Pancreas (tissue), 10 donors: ENCODE results near the gene OPA3. TPM values are rescaled to one million over a fixed set of nuclear protein-coding genes. Genes with fewer than 3 reads are reported as not detected.

Experiments
- ATAC-seq, 4 donors: fragments of 200-7000 bp; cut with Tn5 transposase; one replicate each; pipeline versions ENCODE4 v1.8.0 to v1.9.1; 2020; ENCODE audit warnings: mild to moderate bottlenecking in 4 of 4, moderate library complexity in 4 of 4
- DNase-seq, 6 donors: peaks; one replicate each; pipeline ENCODE4 v3.0.0-alpha.2; 2020
- FAIRE-seq: peaks from 2 replicates; lab custom pipeline; 2012; peaks lifted over from hg19 to GRCh38; lab: Jason Lieb, UNC
- H3K27ac ChIP-seq, 4 donors: fragments of 200-600 bp; sonication (generic); 1 replicate in 3 of 4; 2 replicates in 1 of 4; pipeline versions ENCODE4 v1.5.0 to v1.8.0; 2020
- H3K27me3 ChIP-seq, 4 donors: fragments of 200-600 bp; one replicate each; pipeline ENCODE4 v1.8.0; 2021
- H3K36me3 ChIP-seq, 3 donors: fragments of 200-600 bp; sonication (generic) in 1 of 3; one replicate each; pipeline versions ENCODE4 v1.5.0 to v1.8.0; 2020 to 2021
- H3K4me1 ChIP-seq, 3 donors: fragments of 200-600 bp; one replicate each; pipeline ENCODE4 v1.8.0; 2021
- H3K4me3 ChIP-seq, 4 donors: fragments of 200-600 bp; sonication (generic) in 2 of 4; one replicate each; pipeline versions ENCODE4 v1.5.0 to v1.8.0; 2020 to 2021
- H3K9me3 ChIP-seq, 4 donors: fragments of 200-600 bp; one replicate each; pipeline ENCODE4 v1.8.0; 2021
- WGBS, 2 donors: extraction: QIAGEN DNeasy Blood & Tissue Kit; methylation state at CpG; one replicate each; pipeline ENCODE4 v1.1.7; 2013; 5-methylcytosine and 5-hydroxymethylcytosine counted together
- intact Hi-C, 3 donors: fragments of 100-400 bp; cut with DNase I; formaldehyde crosslinking; loops; one replicate each; pipeline versions ENCODE4 v1.11.1 to v1.14.2; 2022
- polyA plus RNA-seq, 2 donors: library from polyadenylated mRNA; stranded (reverse); fragments of 200-250 nt; gene quantifications; one replicate each; pipeline ENCODE4 v1.2.3, GENCODE V29; 2013
- total RNA-seq, 6 donors: library from RNA; stranded (reverse); fragmentation: NEBNext Ultra II Directional in 4 of 6; extraction: Animal tissue kit (Norgen Biotek cat#: 25700) in 4 of 6; gene quantifications; one replicate each; pipeline versions ENCODE4 v1.2.1 to v1.2.4, GENCODE V29; 2021 to 2023
- TF ChIP-seq, protein P1 (sequence below), 4 donors: fragments of 200-600 bp; sonication (generic) in 3 of 4; IDR thresholded peaks; one replicate each; pipeline versions ENCODE4 v1.5.0 to v1.8.0; 2021; ENCODE audit warnings: antibody characterized with exemption in 4 of 4
- donor health status: healthy with polysubstance abuse.
- donor health status: DM: no; HTN: no; CAD: no; lungs with moderate emphysema.
- donor health status: DM: no; HTN: no; CAD: no.
- donor health status: control.
- donor health status: control.
- donor health status: Bipolar disorder and iron deficiency.
- donor health status: DM: yes; HTN: yes; CAD: no.
- donor health status: DM: no; HTN: no; CAD: no.
- donor health status: DM: no; HTN: no; CAD: no.
- donor health status: DM: yes; HTN: yes; CAD: no.

OPA3 gene
- total and polyA plus RNA-seq, 8 donors: 3.4 to 8.0 (median 4.7) TPM

DNA sequence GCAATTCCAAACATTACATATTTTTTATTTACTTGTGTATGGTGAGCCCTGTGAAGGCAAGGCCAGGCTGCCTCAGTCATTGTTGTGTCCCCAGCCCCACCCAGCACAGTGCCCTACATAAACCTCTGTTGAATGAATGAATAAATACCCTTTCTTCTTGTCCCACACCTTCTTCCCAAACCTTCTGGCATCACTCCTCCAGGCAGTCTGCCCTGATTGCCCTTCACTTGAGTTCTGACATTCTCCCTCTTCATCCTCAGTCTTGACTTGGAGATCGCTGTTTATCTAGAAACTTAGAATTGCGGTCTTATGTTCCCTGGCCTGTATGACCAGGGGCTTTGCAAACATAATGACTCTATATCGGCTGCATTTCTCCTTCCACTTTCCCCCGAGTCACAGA is 5.2 kb upstream of the OPA3 start:
- peaks cover 0 to 3% (median 0%) of the 10 kb centered on the region in 3 donors for H3K4me1 ChIP-seq
- peaks cover 0 to 13% (median 0%) of the 10 kb centered on the region in 4 donors for H3K27me3 ChIP-seq
- H3K36me3 ChIP-seq: no peaks in the 10 kb centered on the region
- H3K9me3 ChIP-seq: no peaks in the 10 kb centered on the region
- 71 to 79% methylated on average over 4 of the region's 4 CpGs for WGBS, 2 donors
- ATAC-seq (no peak), DNase-seq (no peak), FAIRE-seq (no peak)
- TF ChIP-seq, protein P1, sequence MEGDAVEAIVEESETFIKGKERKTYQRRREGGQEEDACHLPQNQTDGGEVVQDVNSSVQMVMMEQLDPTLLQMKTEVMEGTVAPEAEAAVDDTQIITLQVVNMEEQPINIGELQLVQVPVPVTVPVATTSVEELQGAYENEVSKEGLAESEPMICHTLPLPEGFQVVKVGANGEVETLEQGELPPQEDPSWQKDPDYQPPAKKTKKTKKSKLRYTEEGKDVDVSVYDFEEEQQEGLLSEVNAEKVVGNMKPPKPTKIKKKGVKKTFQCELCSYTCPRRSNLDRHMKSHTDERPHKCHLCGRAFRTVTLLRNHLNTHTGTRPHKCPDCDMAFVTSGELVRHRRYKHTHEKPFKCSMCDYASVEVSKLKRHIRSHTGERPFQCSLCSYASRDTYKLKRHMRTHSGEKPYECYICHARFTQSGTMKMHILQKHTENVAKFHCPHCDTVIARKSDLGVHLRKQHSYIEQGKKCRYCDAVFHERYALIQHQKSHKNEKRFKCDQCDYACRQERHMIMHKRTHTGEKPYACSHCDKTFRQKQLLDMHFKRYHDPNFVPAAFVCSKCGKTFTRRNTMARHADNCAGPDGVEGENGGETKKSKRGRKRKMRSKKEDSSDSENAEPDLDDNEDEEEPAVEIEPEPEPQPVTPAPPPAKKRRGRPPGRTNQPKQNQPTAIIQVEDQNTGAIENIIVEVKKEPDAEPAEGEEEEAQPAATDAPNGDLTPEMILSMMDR (IDR thresholded peaks at IDR 0.05): no peak
- intact Hi-C loops: no loop called here
- no peak overlapping the region for H3K4me3 ChIP-seq
- no peak overlapping the region for H3K27ac ChIP-seq

DNA sequence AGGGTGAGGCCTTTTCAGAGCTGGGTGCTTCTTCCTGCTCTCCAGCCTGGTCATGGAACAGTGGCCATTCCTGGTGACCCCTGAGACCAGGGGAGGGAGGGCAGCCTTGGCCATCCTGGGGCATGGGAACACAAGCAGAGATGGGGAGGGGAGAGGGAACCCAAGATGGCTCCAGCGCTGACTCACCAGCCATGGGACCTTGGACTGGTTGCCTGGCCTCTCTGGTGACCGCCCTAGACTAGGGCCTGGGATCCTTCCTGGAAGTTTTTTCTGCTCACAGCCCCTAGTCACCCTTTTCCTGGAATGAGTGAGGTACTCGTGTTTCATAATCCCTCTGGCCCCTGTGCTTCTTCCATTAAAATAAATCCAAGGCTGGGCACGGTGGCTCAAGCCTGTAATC is 3.3 kb upstream of the OPA3 start:
- FAIRE-seq: no peak
- Histone ChIP-seq H3K36me3 (no peaks in the 10 kb centered on the region), H3K9me3 (no peaks in the 10 kb centered on the region), H3K4me3 (no peak overlapping the region), H3K4me1 (peaks cover 0 to 7% (median 3%) of the 10 kb centered on the region in 3 donors), H3K27me3 (peaks cover 0 to 13% (median 0%) of the 10 kb centered on the region in 4 donors), H3K27ac (no peak overlapping the region)
- 72 to 74% methylated on average over 4 of the region's 4 CpGs for WGBS, 2 donors
- no peak for ATAC-seq
- TF ChIP-seq, protein P1 (IDR thresholded peaks at IDR 0.05): no peak
- intact Hi-C loops: no loop called here
- no peak for DNase-seq

DNA sequence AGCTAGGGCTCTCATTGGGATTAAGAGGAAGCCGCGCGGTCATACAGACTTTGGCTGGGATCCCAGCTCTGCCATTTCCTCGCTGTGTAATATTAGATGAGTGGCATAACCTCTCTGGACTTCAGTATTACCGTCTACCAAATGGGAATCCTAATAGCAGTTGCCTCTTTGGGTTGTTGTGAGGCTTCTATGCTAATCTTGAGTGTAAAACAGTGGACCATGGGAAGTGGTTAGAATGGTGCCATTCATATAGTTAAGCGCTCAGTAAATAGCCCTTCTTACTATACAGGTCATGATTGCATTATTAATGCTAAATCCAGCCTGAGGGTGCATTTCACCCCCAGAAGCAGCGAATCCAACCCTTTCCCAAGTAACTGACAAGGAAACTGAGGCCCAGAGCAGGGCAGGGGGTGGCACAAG is 566 bp upstream of the OPA3 start:
- H3K9me3 ChIP-seq: no peaks in the 10 kb centered on the region
- H3K27me3 ChIP-seq: no peaks in the 10 kb centered on the region
- no peaks in the 10 kb centered on the region for H3K36me3 ChIP-seq
- DNase-seq (no peak), ATAC-seq (peak; percentile 0 to 3 (median 1)), FAIRE-seq (no peak)
- peaks cover 0 to 7% (median 3%) of the 10 kb centered on the region in 3 donors for H3K4me1 ChIP-seq
- TF ChIP-seq, protein P1 (IDR thresholded peaks at IDR 0.05): no peak
- peak overlapping the region; percentile 91 to 97 (median 92) for H3K27ac ChIP-seq
- H3K4me3 ChIP-seq: peak overlapping the region; percentile 18 to 75 (median 59)
- intact Hi-C loops: no loop called here
- 26% methylated on average over 7 of the region's 7 CpGs for WGBS, 2 donors

DNA sequence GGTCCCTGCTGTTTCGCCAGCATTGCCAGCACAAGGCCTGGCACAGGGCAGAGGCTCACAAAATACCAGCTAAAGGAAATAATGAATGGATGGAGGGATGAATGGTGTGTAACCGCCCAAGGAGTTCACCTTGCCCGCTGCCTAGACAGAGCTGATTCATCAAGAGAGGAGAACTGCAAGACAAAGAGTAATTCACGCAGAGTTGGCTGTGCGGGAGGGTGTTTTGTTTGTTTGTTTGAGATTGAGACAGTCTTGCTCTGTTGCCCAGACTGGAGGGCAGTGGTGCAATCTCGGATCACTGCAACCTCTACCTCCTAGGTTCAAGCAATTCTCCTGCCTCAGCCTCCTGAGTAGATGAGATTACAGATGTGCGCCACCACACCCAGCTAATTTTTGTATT is 3.0 kb downstream of the OPA3 start:
- no peaks in the 10 kb centered on the region for H3K27me3 ChIP-seq
- H3K4me1 ChIP-seq: peaks cover 13 to 26% (median 16%) of the 10 kb centered on the region in 3 donors
- no peak for FAIRE-seq
- intact Hi-C loops: no loop called here
- DNase-seq: no peak
- H3K36me3 ChIP-seq: no peaks in the 10 kb centered on the region
- H3K9me3 ChIP-seq: no peaks in the 10 kb centered on the region
- no peak overlapping the region for H3K27ac ChIP-seq
- 87 to 90% methylated on average over 7 of the region's 7 CpGs for WGBS, 2 donors
- ATAC-seq: no peak
- H3K4me3 ChIP-seq: no peak overlapping the region
- TF ChIP-seq, protein P1 (IDR thresholded peaks at IDR 0.05): no peak

DNA sequence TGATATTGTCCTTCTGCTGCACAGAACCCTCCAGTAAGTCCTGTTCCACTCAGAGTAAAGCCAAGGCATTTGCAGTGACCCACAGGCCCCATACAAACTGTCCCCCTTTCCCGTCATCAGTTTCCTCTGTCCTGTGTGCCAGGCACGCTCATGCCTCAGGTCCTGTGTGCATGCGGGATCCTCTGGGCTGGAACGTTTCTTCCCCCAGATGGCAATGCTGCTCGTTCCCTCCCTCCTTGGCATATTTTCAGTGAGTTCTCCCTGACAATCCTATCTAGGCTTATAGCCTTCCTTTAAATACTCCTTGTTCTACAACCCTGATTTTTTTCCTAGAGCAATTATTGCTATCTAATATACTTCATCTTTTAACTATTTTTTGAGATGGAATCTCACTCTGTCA is 5.7 kb downstream of the OPA3 start:
- Histone ChIP-seq H3K9me3 (no peaks in the 10 kb centered on the region), H3K4me1 (peaks cover 15 to 27% (median 16%) of the 10 kb centered on the region in 3 donors), H3K27me3 (no peaks in the 10 kb centered on the region), H3K36me3 (no peaks in the 10 kb centered on the region), H3K4me3 (no peak overlapping the region), H3K27ac (peak overlapping the region in 2 of 4 donors; percentile 69 to 72)
- FAIRE-seq: no peak
- intact Hi-C loops: no loop called here
- 60 to 65% methylated on average over 5 of the region's 5 CpGs for WGBS, 2 donors
- no peak for ATAC-seq
- TF ChIP-seq, protein P1 (IDR thresholded peaks at IDR 0.05): no peak
- DNase-seq: no peak
